Ishikawa (cell line): ENCODE measurements around the gene TAT.
A peak's percentile ranks its signal among the peaks of the same experiment; 100 is the strongest.

Source experiments
- CEBPB ChIP-seq: IDR thresholded peaks from 2 replicates; pipeline ENCODE4 v1.6.1; 2012
- CREB1 ChIP-seq: IDR thresholded peaks from 2 replicates; pipeline ENCODE4 v1.6.1; 2012; ENCODE audit warnings: low read depth
- EGR1 ChIP-seq: IDR thresholded peaks from 2 replicates; pipeline ENCODE4 v1.6.1; 2012
- EP300 ChIP-seq: IDR thresholded peaks from 2 replicates; pipeline ENCODE4 v1.6.1; 2012; ENCODE audit warnings: borderline replicate concordance
- FOXM1 ChIP-seq: IDR thresholded peaks from 2 replicates; pipeline ENCODE4 v1.6.1; 2012; ENCODE audit warnings: low read depth, borderline replicate concordance
- NFIC ChIP-seq: IDR thresholded peaks from 2 replicates; pipeline ENCODE4 v1.6.1; 2012
- RAD21 ChIP-seq: IDR thresholded peaks from 2 replicates; pipeline ENCODE4 v1.6.1; 2012; ENCODE audit warnings: low read depth
- TAF1 ChIP-seq: IDR thresholded peaks from 2 replicates; pipeline ENCODE4 v1.6.1; 2012; ENCODE audit warnings: low read depth, mild to moderate bottlenecking
- TCF12 ChIP-seq: IDR thresholded peaks from 2 replicates; pipeline ENCODE4 v1.6.1; 2012; ENCODE audit warnings: low read depth
- TEAD4 ChIP-seq: IDR thresholded peaks from 2 replicates; pipeline ENCODE4 v1.6.1; 2012
- YY1 ChIP-seq: IDR thresholded peaks from 2 replicates; pipeline ENCODE4 v1.6.1; 2012; ENCODE audit warnings: low read depth
- ZBTB7A ChIP-seq: IDR thresholded peaks from 2 replicates; pipeline ENCODE4 v1.6.1; 2012; ENCODE audit warnings: low read depth
- TF ChIP-seq, protein P1 (sequence below): IDR thresholded peaks from 2 replicates; pipeline ENCODE4 v1.6.1; 2012
- TF ChIP-seq, protein P2 (sequence below): IDR thresholded peaks from 2 replicates; pipeline ENCODE4 v1.6.1; 2012; ENCODE audit warnings: low read depth, mild to moderate bottlenecking
- TF ChIP-seq, protein P3 (sequence below): IDR thresholded peaks from 2 replicates; pipeline ENCODE4 v1.6.1; 2012

Gene TAT

DNA sequence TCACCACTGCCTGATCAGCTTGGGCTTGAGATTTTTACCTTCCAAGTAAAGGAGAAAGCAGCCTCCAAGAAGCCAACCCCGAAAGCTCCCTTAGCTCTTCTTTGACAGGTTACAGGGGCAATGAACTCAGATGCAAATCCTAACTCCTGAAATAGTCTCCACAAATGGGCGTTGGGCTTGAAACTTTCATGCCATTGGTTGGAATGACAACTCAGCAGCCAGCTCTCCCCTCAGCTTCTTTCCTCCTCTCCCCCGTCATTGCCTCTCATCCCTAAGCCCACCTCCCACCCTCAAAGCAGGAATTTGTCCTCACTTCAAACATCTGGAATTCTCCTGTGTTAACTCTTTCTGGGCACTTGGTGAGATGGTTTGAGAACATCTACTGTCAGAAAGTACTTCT is at the start of gene TAT:
TAT (minus strand) TSS at position 122 of the 400 bp plus-strand sequence. CDS start 677 bp downstream, outside the sequence.
- TF ChIP-seq ZBTB7A (no peak), YY1 (no peak), NFIC (no peak), CEBPB (no peak), CREB1 (no peak), EP300 (no peak), RAD21 (no peak), TCF12 (no peak), FOXM1 (no peak), EGR1 (no peak), TEAD4 (no peak), TAF1 (no peak)
- TF ChIP-seq, protein P1, sequence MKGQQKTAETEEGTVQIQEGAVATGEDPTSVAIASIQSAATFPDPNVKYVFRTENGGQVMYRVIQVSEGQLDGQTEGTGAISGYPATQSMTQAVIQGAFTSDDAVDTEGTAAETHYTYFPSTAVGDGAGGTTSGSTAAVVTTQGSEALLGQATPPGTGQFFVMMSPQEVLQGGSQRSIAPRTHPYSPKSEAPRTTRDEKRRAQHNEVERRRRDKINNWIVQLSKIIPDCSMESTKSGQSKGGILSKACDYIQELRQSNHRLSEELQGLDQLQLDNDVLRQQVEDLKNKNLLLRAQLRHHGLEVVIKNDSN = no peak
- TF ChIP-seq, protein P2, sequence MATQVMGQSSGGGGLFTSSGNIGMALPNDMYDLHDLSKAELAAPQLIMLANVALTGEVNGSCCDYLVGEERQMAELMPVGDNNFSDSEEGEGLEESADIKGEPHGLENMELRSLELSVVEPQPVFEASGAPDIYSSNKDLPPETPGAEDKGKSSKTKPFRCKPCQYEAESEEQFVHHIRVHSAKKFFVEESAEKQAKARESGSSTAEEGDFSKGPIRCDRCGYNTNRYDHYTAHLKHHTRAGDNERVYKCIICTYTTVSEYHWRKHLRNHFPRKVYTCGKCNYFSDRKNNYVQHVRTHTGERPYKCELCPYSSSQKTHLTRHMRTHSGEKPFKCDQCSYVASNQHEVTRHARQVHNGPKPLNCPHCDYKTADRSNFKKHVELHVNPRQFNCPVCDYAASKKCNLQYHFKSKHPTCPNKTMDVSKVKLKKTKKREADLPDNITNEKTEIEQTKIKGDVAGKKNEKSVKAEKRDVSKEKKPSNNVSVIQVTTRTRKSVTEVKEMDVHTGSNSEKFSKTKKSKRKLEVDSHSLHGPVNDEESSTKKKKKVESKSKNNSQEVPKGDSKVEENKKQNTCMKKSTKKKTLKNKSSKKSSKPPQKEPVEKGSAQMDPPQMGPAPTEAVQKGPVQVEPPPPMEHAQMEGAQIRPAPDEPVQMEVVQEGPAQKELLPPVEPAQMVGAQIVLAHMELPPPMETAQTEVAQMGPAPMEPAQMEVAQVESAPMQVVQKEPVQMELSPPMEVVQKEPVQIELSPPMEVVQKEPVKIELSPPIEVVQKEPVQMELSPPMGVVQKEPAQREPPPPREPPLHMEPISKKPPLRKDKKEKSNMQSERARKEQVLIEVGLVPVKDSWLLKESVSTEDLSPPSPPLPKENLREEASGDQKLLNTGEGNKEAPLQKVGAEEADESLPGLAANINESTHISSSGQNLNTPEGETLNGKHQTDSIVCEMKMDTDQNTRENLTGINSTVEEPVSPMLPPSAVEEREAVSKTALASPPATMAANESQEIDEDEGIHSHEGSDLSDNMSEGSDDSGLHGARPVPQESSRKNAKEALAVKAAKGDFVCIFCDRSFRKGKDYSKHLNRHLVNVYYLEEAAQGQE = no peak
- TF ChIP-seq, protein P3, sequence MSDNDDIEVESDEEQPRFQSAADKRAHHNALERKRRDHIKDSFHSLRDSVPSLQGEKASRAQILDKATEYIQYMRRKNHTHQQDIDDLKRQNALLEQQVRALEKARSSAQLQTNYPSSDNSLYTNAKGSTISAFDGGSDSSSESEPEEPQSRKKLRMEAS = no peak

DNA sequence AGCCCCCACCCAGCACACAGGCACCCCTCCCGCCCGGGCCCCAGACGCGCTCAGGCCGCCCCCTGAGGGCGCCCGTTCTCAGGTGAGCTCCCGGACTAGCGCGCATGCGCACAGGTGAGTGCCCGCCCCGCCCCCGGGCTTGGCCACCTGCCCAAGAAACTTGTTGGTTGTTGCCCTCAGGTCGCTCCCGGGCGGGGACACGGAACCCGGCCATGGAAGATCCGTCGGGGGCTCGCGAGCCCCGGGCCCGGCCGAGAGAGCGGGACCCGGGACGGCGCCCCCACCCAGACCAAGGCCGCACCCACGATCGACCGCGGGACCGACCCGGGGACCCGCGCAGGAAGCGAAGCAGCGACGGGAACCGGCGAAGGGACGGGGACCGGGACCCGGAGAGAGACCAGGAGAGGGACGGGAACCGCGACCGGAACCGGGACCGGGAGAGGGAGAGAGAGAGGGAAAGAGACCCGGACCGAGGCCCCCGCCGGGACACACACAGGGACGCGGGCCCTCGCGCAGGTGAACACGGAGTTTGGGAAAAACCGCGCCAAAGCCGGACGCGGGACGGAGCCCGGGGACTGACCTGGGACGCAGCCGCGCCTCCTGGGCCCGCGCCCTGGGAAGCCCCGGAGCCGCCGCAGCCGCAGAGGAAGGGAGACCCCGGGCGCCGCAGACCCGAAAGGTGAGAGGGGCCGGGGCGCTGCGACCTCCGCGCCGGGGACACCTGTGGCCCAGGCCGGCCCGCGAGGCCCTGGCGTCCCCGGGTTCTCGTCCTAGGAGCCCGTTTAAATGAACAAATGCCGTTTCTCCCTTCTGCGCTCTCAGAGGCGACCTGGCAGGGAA is 49.3 kb upstream of the TAT start, which contains the start of gene MARVELD3:
MARVELD3 (plus strand) TSS at position 167 of the 840 bp plus-strand sequence; CDS start at position 213, 46 bp downstream.
- TF ChIP-seq, protein P1 = no peak
- TF ChIP-seq YY1 (0 out of 2 replicates have a peak, but pooled peaks have one; percentile 27), EP300 (no peak), NFIC (peak; percentile 87), EGR1 (peak; percentile 62; the same call in 1 of the 2 replicates), FOXM1 (no peak), TEAD4 (no peak), TCF12 (no peak), CEBPB (no peak), CREB1 (no peak), RAD21 (peak; percentile 5; the same call in 1 of the 2 replicates), ZBTB7A (peak; percentile 62), TAF1 (peak; percentile 61; the same call in 1 of the 2 replicates)
- TF ChIP-seq, protein P2 = no peak
- TF ChIP-seq, protein P3 = peak; percentile 13; the same call in 1 of the 2 replicates

DNA sequence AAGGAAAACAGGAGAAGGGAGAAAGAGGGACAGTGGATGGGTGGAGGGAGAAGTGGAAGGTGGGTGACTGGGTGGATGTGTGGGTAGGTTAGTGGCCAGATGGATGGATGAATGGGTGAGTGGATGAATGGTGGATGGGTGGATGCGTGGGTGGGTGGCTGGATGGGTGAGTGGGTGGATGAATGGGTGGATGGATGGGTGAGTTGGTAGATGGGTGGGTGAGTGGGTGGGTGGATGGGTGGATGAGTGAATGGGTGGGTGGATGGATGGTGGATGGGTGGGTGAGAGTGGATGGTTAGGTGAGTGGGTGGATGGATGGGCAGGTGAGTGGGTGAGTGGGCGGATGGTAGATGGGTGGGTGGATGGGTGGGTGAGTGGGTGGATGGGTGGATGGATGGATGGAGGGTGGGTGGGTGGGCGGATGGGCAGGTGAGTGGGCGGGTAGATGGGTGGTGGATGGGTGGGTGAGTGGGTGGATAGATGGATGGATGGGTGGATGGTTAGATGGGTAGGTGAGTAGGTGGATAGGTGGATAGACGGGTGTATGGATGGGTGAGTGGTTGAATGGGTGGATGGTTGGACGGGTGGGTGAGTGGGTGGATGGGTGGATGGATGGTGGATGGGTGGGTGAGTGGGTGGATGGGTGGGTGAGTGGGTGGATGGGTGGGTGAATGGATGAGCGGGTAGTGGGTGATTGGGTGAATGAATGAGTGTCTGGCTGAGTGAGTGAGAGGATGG is 48.4 kb upstream of the TAT start:
- TF ChIP-seq TCF12 (no peak), TEAD4 (no peak), CREB1 (no peak), CEBPB (no peak), FOXM1 (no peak), EGR1 (no peak), TAF1 (no peak), NFIC (no peak), RAD21 (no peak), EP300 (no peak), YY1 (no peak), ZBTB7A (no peak)
- TF ChIP-seq, protein P2 = no peak
- TF ChIP-seq, protein P3 = no peak
- TF ChIP-seq, protein P1 = no peak
